Sigmoid colon (tissue), 7 donors: Measurements from ENCODE around the gene DCLK3. TPM values are rescaled to one million over a fixed set of nuclear protein-coding genes. Genes with fewer than 3 reads are reported as not detected.

Source experiments
- DNase-seq: peaks from one replicate; pipeline ENCODE4 v3.0.0-alpha.2; 2019
- H3K27ac ChIP-seq, 4 donors: fragments of 200-600 bp; sonication (generic); one replicate each; pipeline ENCODE4 v1.5.1; 2016 to 2019; ENCODE audit warnings: mild to moderate bottlenecking in 1 of 4
- H3K27me3 ChIP-seq, 3 donors: fragments of 200-600 bp; sonication (generic); one replicate each; pipeline ENCODE4 v1.5.1; 2019; ENCODE audit warnings: mild to moderate bottlenecking in 1 of 3
- H3K36me3 ChIP-seq, 4 donors: fragments of 200-600 bp; sonication (generic); one replicate each; pipeline ENCODE4 v1.5.1; 2016 to 2019
- H3K4me1 ChIP-seq, 4 donors: fragments of 200-600 bp; sonication (generic); one replicate each; pipeline ENCODE4 v1.5.1; 2017 to 2019
- H3K4me3 ChIP-seq, 4 donors: fragments of 200-600 bp; sonication (generic); one replicate each; pipeline ENCODE4 v1.5.1; 2017 to 2019; ENCODE audit warnings: mild to moderate bottlenecking in 2 of 4, moderate library complexity in 1 of 4
- H3K9me3 ChIP-seq, 4 donors: fragments of 200-600 bp in 3 of 4; sonication (generic) in 3 of 4; one replicate each; pipeline versions ENCODE4 v1.5.1 to v1.6.1; 2013 to 2019
- CTCF ChIP-seq, 4 experiments: fragments of 450-650 bp in 3 of 4; fragments of 200-600 bp in 1 of 4; IDR thresholded peaks; one replicate each; pipeline ENCODE4 v1.5.1; 2016 to 2019; ENCODE audit warnings: antibody characterized with exemption in 4 of 4, mild to moderate bottlenecking in 3 of 4, moderate library complexity in 2 of 4
- EP300 ChIP-seq, 4 donors: sonication (generic); formaldehyde crosslinking; IDR thresholded peaks; one replicate each; pipeline ENCODE4 v1.6.1; 2017; ENCODE audit warnings: antibody characterized with exemption in 4 of 4
- POLR2A ChIP-seq, 2 donors: fragments of 450-650 bp; IDR thresholded peaks; one replicate each; pipeline ENCODE4 v1.6.1; 2016; ENCODE audit warnings: antibody characterized with exemption in 2 of 2, mild to moderate bottlenecking in 2 of 2, moderate library complexity in 2 of 2
- POLR2AphosphoS5 ChIP-seq, 4 donors: sonication (generic); formaldehyde crosslinking; IDR thresholded peaks; one replicate each; pipeline ENCODE4 v1.6.1; 2017; ENCODE audit warnings: antibody characterized with exemption in 4 of 4
- WGBS, 2 donors: extraction: QIAGEN DNeasy Blood & Tissue Kit; methylation state at CpG; one replicate each; pipeline ENCODE4 v1.1.7; 2013; 5-methylcytosine and 5-hydroxymethylcytosine counted together
- intact Hi-C: fragments of 100-400 bp; cut with DNase I; formaldehyde crosslinking; loops from one replicate; pipeline ENCODE4 v1.15.1; 2023
- polyA plus RNA-seq, 3 donors: library from polyadenylated mRNA; stranded (reverse); fragments of 200-250 nt; gene quantifications; one replicate each; pipeline ENCODE4 v1.2.3, GENCODE V29; 2013
- total RNA-seq, 4 donors: library from RNA; depleted of rRNA; stranded (reverse); fragments of >200 nt; gene quantifications; one replicate each; pipeline ENCODE4 v1.1.0, GENCODE V29; 2016
- donor health status: healthy with polysubstance abuse.
- donor health status: Bipolar disorder and iron deficiency.
- donor health status: healthy.

The DCLK3 gene
- total and polyA plus RNA-seq, 7 donors, result 0.12 to 0.36 (median 0.23) TPM; not detected in 2

- H3K27me3 ChIP-seq, result no peaks in the 10 kb centered on the region
- no peaks in the 10 kb centered on the region for H3K9me3 ChIP-seq
- TF ChIP-seq CTCF (IDR thresholded peaks at IDR 0.05) (no peak), POLR2AphosphoS5 (IDR thresholded peaks at IDR 0.05) (no peak), POLR2A (IDR thresholded peaks at IDR 0.05) (no peak), EP300 (IDR thresholded peaks at IDR 0.05) (no peak)
- H3K4me1 ChIP-seq, result no peaks in the 10 kb centered on the region
- H3K27ac ChIP-seq, result no peak overlapping the region
- intact Hi-C loops, result no loop called here
- H3K36me3 ChIP-seq, result no peaks in the 10 kb centered on the region
- no peak overlapping the region for H3K4me3 ChIP-seq
- WGBS, 2 donors, result 93 to 97% methylated on average over 2 of the region's 2 CpGs
- no peak for DNase-seq
These were observed 23.1 kb downstream of the DCLK3 start for GRCh38 chr3:36741285-36741684.

DNA sequence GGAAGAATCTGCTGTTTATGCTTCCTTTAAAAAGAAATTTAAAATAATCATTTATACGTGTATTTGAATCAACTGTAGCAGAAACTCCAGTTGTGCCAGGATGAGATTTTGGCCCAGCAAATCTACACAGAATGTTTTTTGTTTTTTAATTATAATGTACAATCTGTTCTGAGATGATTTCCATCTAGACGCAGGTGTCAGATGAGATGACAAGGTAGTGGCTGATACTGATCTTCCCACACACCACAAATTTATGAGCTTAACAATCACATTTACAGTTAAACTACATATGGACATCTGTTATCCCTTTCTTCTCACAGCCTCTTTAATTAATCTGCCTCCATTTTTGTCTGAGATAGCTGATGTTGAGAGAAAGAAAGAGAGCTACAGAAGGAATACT, 23.6 kb downstream of the DCLK3 start:
- Histone ChIP-seq H3K27ac (no peak overlapping the region), H3K36me3 (no peaks in the 10 kb centered on the region), H3K4me3 (no peak overlapping the region), H3K4me1 (no peaks in the 10 kb centered on the region), H3K27me3 (no peaks in the 10 kb centered on the region), H3K9me3 (no peaks in the 10 kb centered on the region)
- intact Hi-C loops, result no loop called here
- DNase-seq, result no peak
- 66 to 84% methylated on average over 2 of the region's 2 CpGs for WGBS, 2 donors
- TF ChIP-seq POLR2A (IDR thresholded peaks at IDR 0.05), result no peak
- no peak for TF ChIP-seq EP300 (IDR thresholded peaks at IDR 0.05)
- no peak for TF ChIP-seq CTCF (IDR thresholded peaks at IDR 0.05)

GRCh38 chr3:36738702-36739101, 25.7 kb downstream of the DCLK3 start:
- DNase-seq, result no peak
- H3K4me1 ChIP-seq, result no peaks in the 10 kb centered on the region
- H3K4me3 ChIP-seq, result no peak overlapping the region
- no peaks in the 10 kb centered on the region for H3K9me3 ChIP-seq
- intact Hi-C loops, result no loop called here
- H3K36me3 ChIP-seq, result no peaks in the 10 kb centered on the region
- TF ChIP-seq POLR2AphosphoS5 (IDR thresholded peaks at IDR 0.05) (no peak), CTCF (IDR thresholded peaks at IDR 0.05) (no peak), EP300 (IDR thresholded peaks at IDR 0.05) (no peak), POLR2A (IDR thresholded peaks at IDR 0.05) (no peak)
- no peak overlapping the region for H3K27ac ChIP-seq
- WGBS, 2 donors, result 87 to 91% methylated on average over 16 of the region's 16 CpGs
- H3K27me3 ChIP-seq, result no peaks in the 10 kb centered on the region

DNA sequence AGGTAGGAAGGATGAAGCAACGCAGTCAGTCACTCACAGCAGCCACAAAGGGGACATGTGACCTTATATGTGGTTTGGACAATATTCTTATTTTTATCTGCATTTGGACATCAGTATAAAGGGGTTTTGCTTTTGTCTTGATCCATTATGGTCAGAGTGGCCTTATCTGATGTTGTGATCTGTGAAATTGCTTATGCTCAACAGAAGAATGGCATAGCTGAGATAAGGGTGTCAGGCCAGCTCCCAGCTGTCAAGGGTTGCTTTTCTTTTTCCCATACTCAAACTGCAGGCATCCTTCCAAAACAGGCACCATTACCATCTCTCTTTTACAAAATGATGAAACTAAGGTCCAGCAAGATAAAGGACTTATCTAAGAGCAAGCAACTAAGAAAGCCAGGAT, 28.1 kb downstream of the DCLK3 start:
- no peaks in the 10 kb centered on the region for H3K36me3 ChIP-seq
- no peaks in the 10 kb centered on the region for H3K27me3 ChIP-seq
- no peaks in the 10 kb centered on the region for H3K4me1 ChIP-seq
- 61 to 87% methylated on average over 1 of the region's 1 CpG for WGBS, 2 donors
- TF ChIP-seq POLR2AphosphoS5 (IDR thresholded peaks at IDR 0.05) (no peak), EP300 (IDR thresholded peaks at IDR 0.05) (no peak), CTCF (IDR thresholded peaks at IDR 0.05) (no peak), POLR2A (IDR thresholded peaks at IDR 0.05) (no peak)
- H3K9me3 ChIP-seq, result no peaks in the 10 kb centered on the region
- intact Hi-C loops, result no loop called here
- DNase-seq, result no peak
- no peak overlapping the region for H3K27ac ChIP-seq
- no peak overlapping the region for H3K4me3 ChIP-seq

DNA sequence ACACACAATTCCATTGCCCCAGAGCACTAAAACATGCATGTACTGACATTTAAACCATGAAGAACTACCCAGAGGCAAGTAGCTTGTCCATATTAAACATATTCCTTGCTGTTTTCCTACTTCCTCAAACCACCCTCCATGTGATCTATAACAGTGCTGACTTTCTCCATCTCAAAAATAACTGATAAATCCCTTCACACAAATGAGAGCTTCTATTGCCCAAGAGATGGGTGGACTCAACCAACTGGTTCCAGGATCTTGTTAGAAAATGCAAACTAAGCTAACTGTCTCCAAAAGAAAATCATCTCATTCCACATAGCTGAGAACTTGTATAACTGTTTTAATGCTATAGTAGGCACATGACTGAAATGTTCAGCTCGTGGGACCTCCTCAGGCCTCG, 29.6 kb downstream of the DCLK3 start:
- no peak overlapping the region for H3K4me3 ChIP-seq
- intact Hi-C loops, result no loop called here
- H3K27me3 ChIP-seq, result no peaks in the 10 kb centered on the region
- WGBS, 2 donors, result 79 to 86% methylated on average over 2 of the region's 2 CpGs
- no peak for TF ChIP-seq POLR2A (IDR thresholded peaks at IDR 0.05)
- no peak for TF ChIP-seq CTCF (IDR thresholded peaks at IDR 0.05)
- TF ChIP-seq EP300 (IDR thresholded peaks at IDR 0.05), result no peak
- H3K27ac ChIP-seq, result no peak overlapping the region
- H3K9me3 ChIP-seq, result no peaks in the 10 kb centered on the region
- no peaks in the 10 kb centered on the region for H3K36me3 ChIP-seq
- no peak for DNase-seq
- H3K4me1 ChIP-seq, result no peaks in the 10 kb centered on the region
